Measurements from ENCODE around the gene FARP1. TPM values are rescaled to one million over a fixed set of nuclear protein-coding genes. Genes with fewer than 3 reads are reported as not detected.

Gene FARP1
- total and polyA plus RNA-seq, 10 of the 15 experiments (the other 5 are each of a cell fraction or from before 2014, with no cell fraction given) = 0.17 to 6.9 (median 0.68) TPM

GRCh38 chr13:98405107-98405571, 262.2 kb downstream of the FARP1 start (continued):
- no peak for TF ChIP-seq SMAD1 (IDR thresholded peaks at IDR 0.05; ENCODE audit: low read depth, partially characterized antibody)
- TF ChIP-seq POLR2AphosphoS2 (IDR thresholded peaks at IDR 0.05; ENCODE audit: low read depth, low read length) = no peak
- no peak for TF ChIP-seq ZNF384 (IDR thresholded peaks at IDR 0.05; ENCODE audit: borderline replicate concordance, low read depth, low read length)
- no peak for TF ChIP-seq PBX3 (IDR thresholded peaks at IDR 0.05; ENCODE audit: insufficient replicate concordance, low read depth, low read length)
- TF ChIP-seq IKZF2 (IDR thresholded peaks at IDR 0.05) = no peak

GRCh38 chr13:98405690-98406344, 262.9 kb downstream of the FARP1 start:
- TF ChIP-seq ZNF687 (IDR thresholded peaks at IDR 0.05) (no peak), MYC (IDR thresholded peaks at IDR 0.05; ENCODE audit: insufficient read depth, insufficient read length, insufficient replicate concordance, low read length, severe bottlenecking) (no peak), YY1 (IDR thresholded peaks at IDR 0.05; ENCODE audit: low read depth, low read length) (no peak), RAD51 (IDR thresholded peaks at IDR 0.05) (no peak)
- RAD21 ChIA-PET (ENCODE audit: unreplicated experiment) = no interaction called here
- BruUV-seq (replicated peaks) = no TSS peak
- Histone ChIP-seq H3K36me3 (ENCODE audit: control insufficient read depth in 2 of 2, insufficient read depth in 2 of 2, low read length in 1 of 2) (no peaks in the 10 kb centered on the region), H2AFZ (ENCODE audit: control insufficient read depth, low read depth, low read length) (no peak overlapping the region), H3K79me2 (ENCODE audit: control insufficient read depth, insufficient read depth, low read length) (no peaks in the 10 kb centered on the region), H3K4me1 (ENCODE audit: control insufficient read depth, insufficient read depth, low read length) (no peaks in the 10 kb centered on the region), H3K9ac (ENCODE audit: control insufficient read depth, insufficient read depth, low read length) (no peak overlapping the region), H3K9me3 (replicated peaks; ENCODE audit: control insufficient read depth, insufficient read depth, low read length) (no peaks in the 10 kb centered on the region), H3K27ac (ENCODE audit: control insufficient read depth, insufficient read depth) (no peak overlapping the region), H3K4me2 (ENCODE audit: control insufficient read depth, insufficient read depth) (no peak overlapping the region), H3K27me3 (replicated peaks in 1 of 2; ENCODE audit: control insufficient read depth in 2 of 2, insufficient read depth in 2 of 2, low read length in 1 of 2) (no peaks in the 10 kb centered on the region), H3K4me3 (no peak overlapping the region), H4K20me1 (ENCODE audit: control insufficient read depth, insufficient read depth) (no peaks in the 10 kb centered on the region)
- SMC1A ChIA-PET (ENCODE audit: uncharacterized antibody, unreplicated experiment) = interaction anchor here (0.7 to 1.7 kb wide), 4 partner anchors 8 to 267 kb away, joined by 3 to 9 read pairs (median 6); no protein-coding TSS in a partner anchor
- intact Hi-C loops (cut with micrococcal nuclease; ENCODE audit: unreplicated experiment) (no loop called here), in situ Hi-C loops (cut with MboI) (no loop called here)
- POLR2A ChIA-PET = no interaction called here
- 16% methylated on average over 8 of the region's 8 CpGs for WGBS (ENCODE audit: insufficient coverage, insufficient replicate concordance, low lambda C conversion rate, missing lambda C conversion rate)
- CTCF ChIA-PET = interaction anchor here (1.0 to 2.1 kb wide), 5 partner anchors 9 to 295 kb away, joined by 3 to 5 read pairs (median 3); no protein-coding TSS in a partner anchor
- FAIRE-seq (no peak), ATAC-seq (no peak), DNase-seq (ENCODE audit: low read depth, low spot score) (no peak)
